Transverse colon (tissue), 4 donors: ENCODE results near the gene SLC37A2. TPM values are rescaled to one million over a fixed set of nuclear protein-coding genes. Genes with fewer than 3 reads are reported as not detected.

Source experiments
- DNase-seq: peaks from one replicate; pipeline ENCODE4 v3.0.0-alpha.2; 2019
- H3K27ac ChIP-seq, 4 donors: fragments of 200-600 bp; sonication (generic); 2 replicates each; pipeline ENCODE4 v1.5.1; 2016 to 2018; ENCODE audit warnings: inconsistent platforms in 4 of 4
- H3K27me3 ChIP-seq: fragments of 200-600 bp; sonication (generic); 2 replicates; pipeline ENCODE4 v1.5.1; 2017; ENCODE audit warnings: inconsistent platforms
- H3K36me3 ChIP-seq, 4 donors: fragments of 200-600 bp; sonication (generic); 2 replicates each; pipeline ENCODE4 v1.5.1; 2017 to 2019; ENCODE audit warnings: inconsistent platforms in 4 of 4
- H3K4me1 ChIP-seq, 4 donors: fragments of 200-600 bp; sonication (generic); 2 replicates each; pipeline ENCODE4 v1.5.1; 2017 to 2020; ENCODE audit warnings: inconsistent platforms in 4 of 4
- H3K4me3 ChIP-seq, 4 donors: fragments of 200-600 bp; sonication (generic); 1 replicate in 1 of 4; 2 replicates in 3 of 4; pipeline versions ENCODE4 v1.5.1 to v1.6.1; 2017 to 2019; ENCODE audit warnings: inconsistent platforms in 4 of 4
- H3K9me3 ChIP-seq, 2 donors: fragments of 200-600 bp; sonication (generic); 2 replicates each; pipeline ENCODE4 v1.5.1; 2017 to 2019; ENCODE audit warnings: inconsistent platforms in 2 of 2
- EP300 ChIP-seq: sonication (generic); formaldehyde crosslinking; IDR thresholded peaks from one replicate; pipeline ENCODE4 v1.6.1; 2017; ENCODE audit warnings: antibody characterized with exemption, low read depth
- POLR2A ChIP-seq: fragments of 450-650 bp; IDR thresholded peaks from one replicate; pipeline ENCODE4 v1.6.1; 2016; ENCODE audit warnings: antibody characterized with exemption, mild to moderate bottlenecking, moderate library complexity
- POLR2AphosphoS5 ChIP-seq, 3 donors: sonication (generic); formaldehyde crosslinking; IDR thresholded peaks; one replicate each; pipeline ENCODE4 v1.6.1; 2016; ENCODE audit warnings: antibody characterized with exemption in 3 of 3
- WGBS, 2 donors: methylation state at CpG; one replicate each; pipeline ENCODE4 v1.1.5; 2018; ENCODE audit warnings: low coverage in 1 of 2; 5-methylcytosine and 5-hydroxymethylcytosine counted together
- in situ Hi-C, 4 donors: fragments of 200-750 bp; cut with MboI; loops; one replicate each; pipeline versions ENCODE4 v1.15.0 to v1.15.1; 2017; ENCODE audit warnings: low sequenced_read_pairs in 3 of 4, low pct_ligation_motif_present in 1 of 4, low pct_unique_long_range_greater_than_20kb in 1 of 4
- intact Hi-C: fragments of 100-400 bp; cut with DNase I; formaldehyde crosslinking; loops from one replicate; pipeline ENCODE4 v1.15.1; 2023; ENCODE audit warnings: low total_unique reads
- total RNA-seq, 4 donors: library from RNA; depleted of rRNA; stranded (reverse); fragments of >200 nt; gene quantifications; one replicate each; pipeline ENCODE4 v1.1.0, GENCODE V29; 2016
- TF ChIP-seq, protein P1 (sequence below), 5 experiments: fragments of 200-600 bp in 3 of 5; fragments of 450-650 bp in 2 of 5; sonication (generic) in 3 of 5; IDR thresholded peaks; 1 replicate in 2 of 5; 2 replicates in 3 of 5; pipeline ENCODE4 v1.5.1; 2016 to 2017; ENCODE audit warnings: antibody characterized with exemption in 5 of 5, inconsistent platforms in 3 of 5, mild to moderate bottlenecking in 2 of 5, moderate library complexity in 1 of 5

Gene SLC37A2
- total RNA-seq, 4 donors from 2014 or later, result 2.4 to 20.6 (median 5.9) TPM

- intact Hi-C loops (no loop called here), in situ Hi-C loops (no loop called here)
- TF ChIP-seq, protein P1, sequence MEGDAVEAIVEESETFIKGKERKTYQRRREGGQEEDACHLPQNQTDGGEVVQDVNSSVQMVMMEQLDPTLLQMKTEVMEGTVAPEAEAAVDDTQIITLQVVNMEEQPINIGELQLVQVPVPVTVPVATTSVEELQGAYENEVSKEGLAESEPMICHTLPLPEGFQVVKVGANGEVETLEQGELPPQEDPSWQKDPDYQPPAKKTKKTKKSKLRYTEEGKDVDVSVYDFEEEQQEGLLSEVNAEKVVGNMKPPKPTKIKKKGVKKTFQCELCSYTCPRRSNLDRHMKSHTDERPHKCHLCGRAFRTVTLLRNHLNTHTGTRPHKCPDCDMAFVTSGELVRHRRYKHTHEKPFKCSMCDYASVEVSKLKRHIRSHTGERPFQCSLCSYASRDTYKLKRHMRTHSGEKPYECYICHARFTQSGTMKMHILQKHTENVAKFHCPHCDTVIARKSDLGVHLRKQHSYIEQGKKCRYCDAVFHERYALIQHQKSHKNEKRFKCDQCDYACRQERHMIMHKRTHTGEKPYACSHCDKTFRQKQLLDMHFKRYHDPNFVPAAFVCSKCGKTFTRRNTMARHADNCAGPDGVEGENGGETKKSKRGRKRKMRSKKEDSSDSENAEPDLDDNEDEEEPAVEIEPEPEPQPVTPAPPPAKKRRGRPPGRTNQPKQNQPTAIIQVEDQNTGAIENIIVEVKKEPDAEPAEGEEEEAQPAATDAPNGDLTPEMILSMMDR (IDR thresholded peaks at IDR 0.05), result no peak
- TF ChIP-seq EP300, result no peak
- TF ChIP-seq POLR2AphosphoS5 (IDR thresholded peaks at IDR 0.05), result no peak
- no peak for TF ChIP-seq POLR2A
- Histone ChIP-seq H3K9me3 (no peaks in the 10 kb centered on the region), H3K36me3 (no peaks in the 10 kb centered on the region), H3K27me3 (peaks cover 7% of the 10 kb centered on the region), H3K27ac (no peak overlapping the region), H3K4me1 (peaks cover 0 to 8% (median 0%) of the 10 kb centered on the region in 4 donors), H3K4me3 (no peak overlapping the region)
- no peak for DNase-seq
- WGBS, 2 donors, result 75 to 78% methylated on average over 4 to 11 of the region's 11 CpGs
These were observed 12.8 kb downstream of the SLC37A2 start for GRCh38 chr11:125075900-125076317.

DNA sequence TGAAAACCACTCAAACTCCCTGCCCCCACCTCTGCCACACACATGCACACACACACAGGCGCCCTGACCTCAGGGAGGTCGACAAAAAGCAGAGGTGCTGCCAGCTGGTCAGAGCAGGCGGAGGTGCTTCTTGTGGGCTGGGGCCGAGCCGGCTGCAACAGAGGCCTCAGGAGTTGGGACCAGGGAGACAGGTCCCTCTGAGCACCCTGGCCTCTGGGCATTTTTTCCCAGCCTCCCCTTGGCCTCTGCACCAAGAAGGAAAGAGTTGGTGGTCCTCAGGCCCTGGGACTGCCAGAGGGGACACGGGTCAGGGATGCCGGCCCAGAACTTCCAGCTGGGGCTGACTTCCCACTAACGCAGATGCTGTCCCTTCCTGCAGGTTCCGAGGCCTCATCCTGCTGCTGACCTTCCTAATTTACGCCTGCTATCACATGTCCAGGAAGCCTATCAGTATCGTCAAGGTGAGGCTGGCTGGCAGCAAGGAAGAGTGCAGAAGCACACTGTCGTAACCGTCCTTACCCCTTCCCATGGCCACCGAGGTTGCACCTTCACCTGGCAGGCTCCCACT, 13.4 kb downstream of the SLC37A2 start:
- 85% methylated on average over 14 of the region's 14 CpGs; no CpG with 5 or more reads in 1 of the 2 donors for WGBS, 2 donors
- H3K27me3 ChIP-seq, result peaks cover 6% of the 10 kb centered on the region

DNA sequence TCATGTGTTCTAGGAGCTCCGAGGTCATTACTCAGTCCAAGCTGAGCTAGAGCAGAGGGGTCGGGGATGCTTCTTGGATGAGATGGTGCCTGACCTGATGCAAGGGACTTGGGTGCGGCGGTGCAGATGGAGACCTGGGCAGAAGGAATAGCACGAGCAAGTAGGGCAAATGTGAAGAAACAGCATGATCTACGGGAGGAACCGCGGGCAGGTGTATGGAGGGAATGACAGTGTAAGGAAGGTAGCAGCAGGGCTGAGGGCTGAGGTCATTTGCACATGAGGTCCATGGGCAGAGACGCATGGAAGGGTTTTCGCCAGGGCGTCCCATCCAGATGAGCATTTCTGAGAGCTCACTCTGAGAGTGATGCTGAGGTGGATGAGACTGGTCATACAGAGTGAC, 14.9 kb downstream of the SLC37A2 start:
- no peaks in the 10 kb centered on the region for H3K9me3 ChIP-seq
- no peaks in the 10 kb centered on the region for H3K36me3 ChIP-seq
- no peak overlapping the region for H3K27ac ChIP-seq
- DNase-seq, result no peak
- TF ChIP-seq, protein P1 (IDR thresholded peaks at IDR 0.05), result no peak
- no peak for TF ChIP-seq POLR2AphosphoS5 (IDR thresholded peaks at IDR 0.05)
- no peak for TF ChIP-seq EP300
- no peak for TF ChIP-seq POLR2A
- in situ Hi-C loops (no loop called here), intact Hi-C loops (no loop called here)
- no peaks in the 10 kb centered on the region for H3K4me1 ChIP-seq
- H3K4me3 ChIP-seq, result no peak overlapping the region
- 92 to 94% methylated on average over 7 to 11 of the region's 11 CpGs for WGBS, 2 donors
- no peaks in the 10 kb centered on the region for H3K27me3 ChIP-seq

More for the DNA sequence above, 13.4 kb downstream of the SLC37A2 start:
- intact Hi-C loops (no loop called here), in situ Hi-C loops (no loop called here)
- no peak for DNase-seq
- TF ChIP-seq POLR2A, result no peak
- TF ChIP-seq, protein P1 (IDR thresholded peaks at IDR 0.05), result no peak
- no peak for TF ChIP-seq EP300
- TF ChIP-seq POLR2AphosphoS5 (IDR thresholded peaks at IDR 0.05), result no peak
- H3K9me3 ChIP-seq, result no peaks in the 10 kb centered on the region
- H3K4me1 ChIP-seq, result peaks cover 0 to 4% (median 0%) of the 10 kb centered on the region in 4 donors
- H3K27ac ChIP-seq, result no peak overlapping the region
- H3K36me3 ChIP-seq, result no peaks in the 10 kb centered on the region
- no peak overlapping the region for H3K4me3 ChIP-seq

DNA sequence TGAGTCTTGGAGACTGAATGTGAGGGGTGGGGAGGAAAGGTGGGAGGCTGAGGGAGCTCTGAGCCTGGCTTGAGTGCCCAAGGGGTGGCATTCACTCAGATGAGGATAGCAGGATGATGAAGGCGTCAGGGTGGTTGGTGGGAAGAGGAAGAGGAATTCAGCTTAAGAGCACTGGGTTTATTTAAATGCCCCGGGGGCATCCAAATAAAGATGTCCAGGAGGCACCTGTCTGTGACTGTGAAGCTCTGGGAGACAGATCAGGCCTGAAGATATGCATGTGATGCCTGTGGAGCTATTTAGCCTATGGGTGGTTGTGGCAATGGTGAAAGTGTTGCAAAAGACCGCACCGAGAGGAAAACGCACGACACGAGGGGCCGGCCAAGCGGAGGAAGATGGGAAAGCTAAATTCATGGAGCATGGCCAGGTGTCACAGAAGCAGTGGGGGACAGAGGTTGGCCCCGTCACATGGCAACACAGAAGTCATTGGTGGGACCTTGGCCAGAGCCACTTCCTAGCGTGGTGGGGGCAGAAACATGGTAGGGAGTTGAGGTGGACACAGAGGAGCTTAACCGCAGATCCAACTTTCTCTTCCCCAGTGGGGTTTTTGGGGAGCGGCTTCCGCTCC, 15.5 kb downstream of the SLC37A2 start:
- 92 to 100% methylated on average over 4 to 14 of the region's 14 CpGs for WGBS, 2 donors
- no peaks in the 10 kb centered on the region for H3K4me1 ChIP-seq
- H3K27me3 ChIP-seq, result no peaks in the 10 kb centered on the region
- in situ Hi-C loops, result no loop called here
- H3K27ac ChIP-seq, result no peak overlapping the region
- no peak for DNase-seq
- intact Hi-C loops, result no loop called here
- no peak overlapping the region for H3K4me3 ChIP-seq
- no peaks in the 10 kb centered on the region for H3K9me3 ChIP-seq
- H3K36me3 ChIP-seq, result no peaks in the 10 kb centered on the region
- TF ChIP-seq POLR2A (no peak), POLR2AphosphoS5 (IDR thresholded peaks at IDR 0.05) (no peak), EP300 (no peak)
- TF ChIP-seq, protein P1 (IDR thresholded peaks at IDR 0.05), result no peak
